HCT116 (cell line): Measurements from ENCODE around the gene BCAR1. TPM values are rescaled to one million over a fixed set of nuclear protein-coding genes. Genes with fewer than 3 reads are reported as not detected.

Source experiments
- ATAC-seq: fragments of 200-7000 bp; cut with Tn5 transposase; 2 replicates; pipeline ENCODE4 v1.9.1; 2020; ENCODE audit warnings: mild to moderate bottlenecking, moderate library complexity
- BruUV-seq: library from RNA; stranded (reverse); fragments of 400-500 nt; replicated peaks from 2 replicates; lab custom pipeline; 2021; lab: Mats Ljungman, UMichigan
- CTCF ChIA-PET: fragments of 300-600 bp; sonication (Branson Sonifier 250); formaldehyde crosslinking; loops from one replicate; lab custom pipeline; 2021; ENCODE audit warnings: antibody characterized with exemption; lab: Charles Lee
- POLR2A ChIA-PET: fragments of 300-600, 350-600 bp; sonication (Branson Sonifier 250); formaldehyde crosslinking; loops from one replicate; lab custom pipeline; 2021; ENCODE audit warnings: antibody characterized with exemption; lab: Charles Lee
- RAD21 ChIA-PET, 2 experiments: fragments of 300-600 bp; sonication (Branson Sonifier 250); formaldehyde crosslinking; loops; one replicate each; lab custom pipeline; 2023; ENCODE audit warnings: low total read pairs in 2 of 2; ENCODE audit not compliant: uncharacterized antibody in 2 of 2, unreplicated experiment in 2 of 2, low non-redundant PET in 1 of 2; lab: Charles Lee
- DNase-seq: peaks from one replicate; pipeline ENCODE4 v3.0.0-alpha.2; 2010; ENCODE audit warnings: low read depth, low spot score
- H2AFZ ChIP-seq: fragments of 200-600 bp; shearing (Covaris generic), sonication (generic); 2 replicates; pipeline ENCODE4 v1.6.1; 2017; ENCODE audit warnings: low read depth, mixed run types, mixed read lengths, antibody characterized with exemption, low read length; ENCODE audit not compliant: poor library complexity, severe bottlenecking
- H3K27ac ChIP-seq: 2 replicates; pipeline ENCODE4 v1.5.1; 2012; ENCODE audit warnings: low read depth, low read length
- H3K27me3 ChIP-seq: fragments of 200-600 bp; sonication (generic); 2 replicates; pipeline ENCODE4 v1.6.1; 2016; ENCODE audit warnings: mixed run types, low read length, mixed read lengths; ENCODE audit not compliant: insufficient read depth
- H3K36me3 ChIP-seq, 2 experiments: fragments of 200-500 bp in 1 of 2; fragments of 200-600 bp in 1 of 2; sonication (Bioruptor generic) in 1 of 2; sonication (generic) in 1 of 2; 2 replicates each; pipeline versions ENCODE4 v1.5.1 to v1.6.1; 2014 to 2016; ENCODE audit warnings: low read length in 2 of 2, inconsistent platforms in 1 of 2, mixed read lengths in 1 of 2, mixed run types in 1 of 2; ENCODE audit not compliant: insufficient read depth in 2 of 2, control insufficient read depth in 1 of 2
- H3K4me1 ChIP-seq, 2 experiments: fragments of 200-600 bp in 1 of 2; sonication (generic) in 1 of 2; 2 replicates each; pipeline versions ENCODE4 v1.5.1 to v1.6.1; 2012 to 2017; ENCODE audit warnings: low read length in 2 of 2, inconsistent platforms in 1 of 2, mild to moderate bottlenecking in 1 of 2, mixed read lengths in 1 of 2, mixed run types in 1 of 2, moderate library complexity in 1 of 2; ENCODE audit not compliant: insufficient read depth in 2 of 2, control insufficient read depth in 1 of 2
- H3K4me2 ChIP-seq: fragments of 200-600 bp; sonication (generic); 2 replicates; pipeline ENCODE4 v1.6.1; 2017; ENCODE audit warnings: mixed run types, low read length, mixed read lengths
- H3K4me3 ChIP-seq, 2 experiments: fragments of 200-600 bp in 1 of 2; sonication (generic) in 1 of 2; replicated peaks in 1 of 2; 2 replicates each; pipeline ENCODE4 v1.5.1; 2011 to 2016; ENCODE audit warnings: low read length in 2 of 2, control low read depth in 1 of 2, low read depth in 1 of 2, mild to moderate bottlenecking in 1 of 2, mixed read lengths in 1 of 2, mixed run types in 1 of 2
- H3K79me2 ChIP-seq: fragments of 200-600 bp; sonication (generic); 2 replicates; pipeline ENCODE4 v1.6.1; 2017; ENCODE audit warnings: mild to moderate bottlenecking, mixed run types, low read length, moderate library complexity, mixed read lengths; ENCODE audit not compliant: insufficient read depth
- H3K9ac ChIP-seq: fragments of 200-600 bp; sonication (generic); 2 replicates; pipeline ENCODE4 v1.6.1; 2016; ENCODE audit warnings: low read length, mixed read lengths
- H3K9me2 ChIP-seq: fragments of 200-600 bp; sonication (generic), shearing (Covaris generic); 2 replicates; pipeline ENCODE4 v1.6.1; 2017; ENCODE audit warnings: mixed run types, mild to moderate bottlenecking, moderate library complexity; ENCODE audit not compliant: insufficient read depth
- H3K9me3 ChIP-seq, 2 experiments: fragments of 200-500 bp in 1 of 2; fragments of 200-600 bp in 1 of 2; sonication (Bioruptor generic) in 1 of 2; sonication (generic) in 1 of 2; 2 replicates each; pipeline ENCODE4 v1.6.1; 2014 to 2017; ENCODE audit warnings: low read length in 2 of 2, mixed read lengths in 2 of 2, inconsistent platforms in 1 of 2, low read depth in 1 of 2, mild to moderate bottlenecking in 1 of 2, mixed run types in 1 of 2, moderate library complexity in 1 of 2; ENCODE audit not compliant: control insufficient read depth in 1 of 2, insufficient read depth in 1 of 2
- H4K20me1 ChIP-seq: fragments of 200-600 bp; sonication (generic), shearing (Covaris generic); 2 replicates; pipeline ENCODE4 v1.6.1; 2017; ENCODE audit warnings: mixed run types, mild to moderate bottlenecking, moderate library complexity; ENCODE audit not compliant: insufficient read depth
- CBX3 ChIP-seq: IDR thresholded peaks from 2 replicates; pipeline ENCODE4 v1.6.1; 2012; ENCODE audit warnings: low read depth
- CEBPB ChIP-seq: IDR thresholded peaks from 2 replicates; pipeline ENCODE4 v1.6.1; 2012; ENCODE audit warnings: low read depth
- EGR1 ChIP-seq: IDR thresholded peaks from 2 replicates; pipeline ENCODE4 v1.6.1; 2012; ENCODE audit warnings: low read depth
- ELF1 ChIP-seq: IDR thresholded peaks from 2 replicates; pipeline ENCODE4 v1.6.1; 2012; ENCODE audit warnings: low read depth, borderline replicate concordance
- EZH2 ChIP-seq: fragments of 200-600 bp; sonication (generic); IDR thresholded peaks from 2 replicates; pipeline ENCODE4 v1.6.1; 2017; ENCODE audit warnings: antibody characterized with exemption, mixed run types
- FOSL1 ChIP-seq: IDR thresholded peaks from 2 replicates; pipeline ENCODE4 v1.6.1; 2012; ENCODE audit warnings: low read depth
- JUND ChIP-seq: IDR thresholded peaks from 2 replicates; pipeline ENCODE4 v1.6.1; 2012
- POLR2AphosphoS5 ChIP-seq: IDR thresholded peaks from 2 replicates; pipeline ENCODE4 v1.6.1; 2011; ENCODE audit warnings: mild to moderate bottlenecking, low read depth, low read length, moderate library complexity
- RAD21 ChIP-seq: IDR thresholded peaks from 2 replicates; pipeline ENCODE4 v1.6.1; 2012; ENCODE audit warnings: low read depth, mild to moderate bottlenecking
- SIN3A ChIP-seq: IDR thresholded peaks from 2 replicates; pipeline ENCODE4 v1.6.1; 2012; ENCODE audit warnings: low read depth
- SP1 ChIP-seq: IDR thresholded peaks from 2 replicates; pipeline ENCODE4 v1.6.1; 2012; ENCODE audit warnings: low read depth
- SRF ChIP-seq: IDR thresholded peaks from 2 replicates; pipeline ENCODE4 v1.6.1; 2012; ENCODE audit warnings: low read depth
- TCF7L2 ChIP-seq: IDR thresholded peaks from 2 replicates; pipeline ENCODE4 v1.7.0; 2011; ENCODE audit warnings: borderline replicate concordance, inconsistent platforms; ENCODE audit not compliant: insufficient read depth, insufficient read length; ENCODE audit errors: extremely low read depth
- YY1 ChIP-seq: IDR thresholded peaks from 2 replicates; pipeline ENCODE4 v1.6.1; 2011; ENCODE audit warnings: low read length, low read depth, moderate library complexity, mild to moderate bottlenecking; ENCODE audit not compliant: insufficient replicate concordance; ENCODE audit errors: extremely low read depth
- ZNF274 ChIP-seq: fragments of 200-500 bp; sonication (Bioruptor generic); IDR thresholded peaks from 2 replicates; pipeline ENCODE4 v1.6.1; 2014; ENCODE audit warnings: mild to moderate bottlenecking, low read depth, low read length, inconsistent platforms
- intact Hi-C: fragments of 100-400 bp; cut with micrococcal nuclease; formaldehyde crosslinking; loops from 2 replicates; pipeline ENCODE4 v1.10.0; 2022
- total RNA-seq: library from RNA; stranded (reverse); gene quantifications from one replicate; pipeline ENCODE4 v1.2.1, GENCODE V29; 2021; ENCODE audit not compliant: unreplicated experiment
- TF ChIP-seq, protein P1 (sequence below), 3 experiments: fragments of 200-600 bp in 1 of 3; sonication (generic) in 1 of 3; IDR thresholded peaks in 2 of 3; conservative IDR thresholded peaks in 1 of 3; 2 replicates each; pipeline ENCODE4 v1.5.1; 2012 to 2017; ENCODE audit warnings: low read depth in 2 of 3, low read length in 2 of 3, antibody characterized with exemption in 1 of 3, borderline replicate concordance in 1 of 3, control low read depth in 1 of 3, mild to moderate bottlenecking in 1 of 3, mixed read lengths in 1 of 3, mixed run types in 1 of 3, moderate library complexity in 1 of 3; ENCODE audit not compliant: insufficient read depth in 1 of 3
- TF ChIP-seq, protein P2 (sequence below): IDR thresholded peaks from 2 replicates; pipeline ENCODE4 v1.6.1; 2012
- TF ChIP-seq, protein P3 (sequence below): IDR thresholded peaks from 2 replicates; pipeline ENCODE4 v1.6.1; 2011; ENCODE audit warnings: mild to moderate bottlenecking, low read length, moderate library complexity; ENCODE audit not compliant: insufficient replicate concordance; ENCODE audit errors: extremely low read depth
- TF ChIP-seq, protein P4 (sequence below): IDR thresholded peaks from 2 replicates; pipeline ENCODE4 v1.6.1; 2012; ENCODE audit warnings: low read depth

Gene BCAR1
- total RNA-seq, 1 experiment from 2014 or later: 49.6 TPM

DNA sequence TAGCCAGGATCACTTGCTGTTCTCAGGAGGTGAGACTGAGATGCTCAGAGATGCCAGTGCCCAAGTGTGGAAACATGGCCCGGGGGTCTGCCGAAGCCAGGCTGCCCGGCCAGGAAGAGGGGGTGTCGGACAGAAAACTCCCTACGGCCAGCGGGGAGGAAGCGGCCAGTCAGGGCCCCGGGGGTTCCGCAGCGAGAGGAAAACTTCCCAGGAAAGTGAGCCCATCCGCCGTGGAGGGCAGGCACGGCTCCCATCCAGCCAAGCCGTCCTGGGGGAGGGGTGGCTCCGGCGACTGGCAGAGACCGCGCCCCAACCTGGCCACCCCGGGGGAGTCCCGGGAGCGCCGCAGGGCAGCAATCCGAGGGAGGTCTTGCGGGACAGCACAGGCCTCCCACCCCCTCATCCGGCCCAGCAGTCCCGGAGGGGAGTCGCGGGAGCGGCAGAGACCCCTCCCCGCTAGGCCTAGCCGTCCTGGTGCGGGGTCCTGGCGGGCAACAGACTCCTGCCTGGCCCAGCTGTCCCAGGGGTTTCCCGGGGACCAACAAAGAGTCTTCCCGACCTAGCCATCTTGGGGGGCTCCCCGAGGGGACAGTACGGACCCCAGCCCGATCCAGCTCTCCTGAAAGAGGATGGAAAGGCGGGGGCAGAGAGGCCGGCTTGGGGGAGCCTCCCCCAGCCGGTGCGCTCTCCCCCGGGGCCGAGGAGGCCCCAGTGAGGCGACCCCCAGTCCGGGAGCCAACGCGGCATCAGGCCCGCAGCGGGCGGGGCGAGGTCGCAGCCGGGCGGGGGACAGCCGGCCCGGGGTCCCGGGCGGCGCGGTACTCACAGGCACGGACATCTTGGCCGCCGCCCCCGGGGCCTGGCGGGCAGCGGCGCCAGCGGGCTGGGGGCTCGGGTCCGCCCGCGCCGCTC, 13.8 kb upstream of the BCAR1 start:
- ChIA-PET POLR2A (no interaction called here), RAD21 (no interaction called here), CTCF (no interaction called here)
- Histone ChIP-seq H4K20me1 (no peaks in the 10 kb centered on the region), H3K4me1 (peaks cover 47 to 64% of the 10 kb centered on the region in 2 experiments), H2AFZ (no peak overlapping the region), H3K9me2 (no peaks in the 10 kb centered on the region), H3K9ac (peak overlapping the region; percentile 82), H3K9me3 (no peaks in the 10 kb centered on the region), H3K4me2 (peak overlapping the region; percentile 98), H3K36me3 (no peaks in the 10 kb centered on the region), H3K27me3 (no peaks in the 10 kb centered on the region), H3K79me2 (peaks cover 49% of the 10 kb centered on the region), H3K27ac (peak overlapping the region; percentile 88), H3K4me3 (peak overlapping the region; percentile 82 to 91)
- no TSS peak for BruUV-seq
- DNase-seq: no peak
- intact Hi-C loops: loop anchor here (2.0 kb wide), 1 partner anchor 14 kb away; the partner anchor contains the start of gene BCAR1
- peak; percentile 21 for ATAC-seq
- TF ChIP-seq JUND (no peak), EGR1 (no peak), EZH2 (no peak), SIN3A (no peak), RAD21 (no peak), ZNF274 (no peak), CBX3 (no peak), CEBPB (no peak), POLR2AphosphoS5 (no peak), SP1 (no peak), ELF1 (no peak), SRF (no peak), YY1 (no peak), FOSL1 (no peak), TCF7L2 (no peak)
- TF ChIP-seq, protein P1, sequence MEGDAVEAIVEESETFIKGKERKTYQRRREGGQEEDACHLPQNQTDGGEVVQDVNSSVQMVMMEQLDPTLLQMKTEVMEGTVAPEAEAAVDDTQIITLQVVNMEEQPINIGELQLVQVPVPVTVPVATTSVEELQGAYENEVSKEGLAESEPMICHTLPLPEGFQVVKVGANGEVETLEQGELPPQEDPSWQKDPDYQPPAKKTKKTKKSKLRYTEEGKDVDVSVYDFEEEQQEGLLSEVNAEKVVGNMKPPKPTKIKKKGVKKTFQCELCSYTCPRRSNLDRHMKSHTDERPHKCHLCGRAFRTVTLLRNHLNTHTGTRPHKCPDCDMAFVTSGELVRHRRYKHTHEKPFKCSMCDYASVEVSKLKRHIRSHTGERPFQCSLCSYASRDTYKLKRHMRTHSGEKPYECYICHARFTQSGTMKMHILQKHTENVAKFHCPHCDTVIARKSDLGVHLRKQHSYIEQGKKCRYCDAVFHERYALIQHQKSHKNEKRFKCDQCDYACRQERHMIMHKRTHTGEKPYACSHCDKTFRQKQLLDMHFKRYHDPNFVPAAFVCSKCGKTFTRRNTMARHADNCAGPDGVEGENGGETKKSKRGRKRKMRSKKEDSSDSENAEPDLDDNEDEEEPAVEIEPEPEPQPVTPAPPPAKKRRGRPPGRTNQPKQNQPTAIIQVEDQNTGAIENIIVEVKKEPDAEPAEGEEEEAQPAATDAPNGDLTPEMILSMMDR (IDR thresholded peaks at IDR 0.05 in 2 of 3, conservative IDR thresholded peaks at IDR 0.05 in 1 of 3; ENCODE audit: borderline replicate concordance in 1 of 3, insufficient read depth in 1 of 3, low read depth in 2 of 3, low read length in 2 of 3): no peak
- TF ChIP-seq, protein P2, sequence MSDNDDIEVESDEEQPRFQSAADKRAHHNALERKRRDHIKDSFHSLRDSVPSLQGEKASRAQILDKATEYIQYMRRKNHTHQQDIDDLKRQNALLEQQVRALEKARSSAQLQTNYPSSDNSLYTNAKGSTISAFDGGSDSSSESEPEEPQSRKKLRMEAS: no peak
- TF ChIP-seq, protein P3, sequence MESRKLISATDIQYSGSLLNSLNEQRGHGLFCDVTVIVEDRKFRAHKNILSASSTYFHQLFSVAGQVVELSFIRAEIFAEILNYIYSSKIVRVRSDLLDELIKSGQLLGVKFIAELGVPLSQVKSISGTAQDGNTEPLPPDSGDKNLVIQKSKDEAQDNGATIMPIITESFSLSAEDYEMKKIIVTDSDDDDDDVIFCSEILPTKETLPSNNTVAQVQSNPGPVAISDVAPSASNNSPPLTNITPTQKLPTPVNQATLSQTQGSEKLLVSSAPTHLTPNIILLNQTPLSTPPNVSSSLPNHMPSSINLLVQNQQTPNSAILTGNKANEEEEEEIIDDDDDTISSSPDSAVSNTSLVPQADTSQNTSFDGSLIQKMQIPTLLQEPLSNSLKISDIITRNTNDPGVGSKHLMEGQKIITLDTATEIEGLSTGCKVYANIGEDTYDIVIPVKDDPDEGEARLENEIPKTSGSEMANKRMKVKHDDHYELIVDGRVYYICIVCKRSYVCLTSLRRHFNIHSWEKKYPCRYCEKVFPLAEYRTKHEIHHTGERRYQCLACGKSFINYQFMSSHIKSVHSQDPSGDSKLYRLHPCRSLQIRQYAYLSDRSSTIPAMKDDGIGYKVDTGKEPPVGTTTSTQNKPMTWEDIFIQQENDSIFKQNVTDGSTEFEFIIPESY: no peak
- TF ChIP-seq, protein P4, sequence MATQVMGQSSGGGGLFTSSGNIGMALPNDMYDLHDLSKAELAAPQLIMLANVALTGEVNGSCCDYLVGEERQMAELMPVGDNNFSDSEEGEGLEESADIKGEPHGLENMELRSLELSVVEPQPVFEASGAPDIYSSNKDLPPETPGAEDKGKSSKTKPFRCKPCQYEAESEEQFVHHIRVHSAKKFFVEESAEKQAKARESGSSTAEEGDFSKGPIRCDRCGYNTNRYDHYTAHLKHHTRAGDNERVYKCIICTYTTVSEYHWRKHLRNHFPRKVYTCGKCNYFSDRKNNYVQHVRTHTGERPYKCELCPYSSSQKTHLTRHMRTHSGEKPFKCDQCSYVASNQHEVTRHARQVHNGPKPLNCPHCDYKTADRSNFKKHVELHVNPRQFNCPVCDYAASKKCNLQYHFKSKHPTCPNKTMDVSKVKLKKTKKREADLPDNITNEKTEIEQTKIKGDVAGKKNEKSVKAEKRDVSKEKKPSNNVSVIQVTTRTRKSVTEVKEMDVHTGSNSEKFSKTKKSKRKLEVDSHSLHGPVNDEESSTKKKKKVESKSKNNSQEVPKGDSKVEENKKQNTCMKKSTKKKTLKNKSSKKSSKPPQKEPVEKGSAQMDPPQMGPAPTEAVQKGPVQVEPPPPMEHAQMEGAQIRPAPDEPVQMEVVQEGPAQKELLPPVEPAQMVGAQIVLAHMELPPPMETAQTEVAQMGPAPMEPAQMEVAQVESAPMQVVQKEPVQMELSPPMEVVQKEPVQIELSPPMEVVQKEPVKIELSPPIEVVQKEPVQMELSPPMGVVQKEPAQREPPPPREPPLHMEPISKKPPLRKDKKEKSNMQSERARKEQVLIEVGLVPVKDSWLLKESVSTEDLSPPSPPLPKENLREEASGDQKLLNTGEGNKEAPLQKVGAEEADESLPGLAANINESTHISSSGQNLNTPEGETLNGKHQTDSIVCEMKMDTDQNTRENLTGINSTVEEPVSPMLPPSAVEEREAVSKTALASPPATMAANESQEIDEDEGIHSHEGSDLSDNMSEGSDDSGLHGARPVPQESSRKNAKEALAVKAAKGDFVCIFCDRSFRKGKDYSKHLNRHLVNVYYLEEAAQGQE: no peak
